Measurements from ENCODE around the gene USP4.

DNA sequence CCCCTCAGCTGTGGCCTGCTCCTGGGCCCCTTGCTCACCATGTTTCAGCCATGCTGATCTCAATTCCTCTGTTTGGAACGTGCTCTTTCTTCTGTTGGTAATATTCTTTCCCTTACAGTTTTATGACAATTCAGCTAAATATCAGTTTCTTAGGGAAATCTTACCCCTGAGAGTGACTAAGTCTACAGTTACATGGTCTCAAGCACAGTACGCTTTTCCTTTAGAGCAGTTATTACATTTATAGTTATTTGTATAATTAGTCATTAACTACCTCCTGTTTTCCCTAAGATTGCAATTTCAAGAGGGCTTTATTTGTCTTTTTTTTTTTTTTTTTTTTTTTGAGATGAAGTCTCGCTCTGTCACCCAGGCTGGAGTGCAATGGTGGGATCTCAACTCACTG, 86.3 kb downstream of the USP4 start:
- TF ChIP-seq EZH2phosphoT487 (IDR thresholded peaks at IDR 0.05; ENCODE audit: unreplicated experiment) (no peak), EZH2 (IDR thresholded peaks at IDR 0.05; ENCODE audit: low read depth, unreplicated experiment) (no peak), CTCF (conservative IDR thresholded peaks at IDR 0.05; ENCODE audit: low read depth in 2 of 2) (no peak), POLR2AphosphoS5 (IDR thresholded peaks at IDR 0.05; ENCODE audit: low read depth) (no peak), ZNF462 (CRISPR knock-in tag; IDR thresholded peaks at IDR 0.05) (no peak), CREB1 (CRISPR knock-in tag; IDR thresholded peaks at IDR 0.05; ENCODE audit: low read depth) (no peak), REST (IDR thresholded peaks at IDR 0.05; ENCODE audit: unreplicated experiment) (no peak)

Data from GM23338 (cell line).